Hippocampal formation (tissue), 2 donors: ENCODE measurements around the gene TUBGCP3.

ENCODE experiments used
- DNase-seq, 2 donors: peaks; one replicate each; lab custom pipeline; 2025; lab: John Stamatoyannopoulos, UW

Gene TUBGCP3

DNA sequence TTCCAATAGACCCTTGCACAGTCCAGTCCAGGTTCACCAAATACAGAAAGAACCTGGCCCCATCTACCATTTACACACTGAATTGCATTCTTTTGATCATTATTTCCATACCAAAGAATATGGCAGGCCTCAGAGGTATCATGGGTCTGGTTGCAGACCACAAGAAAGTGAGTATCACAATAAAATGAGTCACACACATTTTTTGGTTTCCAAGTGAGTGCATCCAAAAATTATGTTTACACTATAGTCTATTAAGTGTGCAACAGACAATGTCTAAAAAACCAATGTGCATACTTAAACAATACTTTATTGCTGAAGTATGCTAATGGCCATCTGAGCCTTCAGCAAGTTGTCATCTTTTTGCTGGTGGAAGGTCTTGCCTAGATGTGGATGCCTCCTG, 106.5 kb downstream of the TUBGCP3 start:
- DNase-seq: no peak

DNA sequence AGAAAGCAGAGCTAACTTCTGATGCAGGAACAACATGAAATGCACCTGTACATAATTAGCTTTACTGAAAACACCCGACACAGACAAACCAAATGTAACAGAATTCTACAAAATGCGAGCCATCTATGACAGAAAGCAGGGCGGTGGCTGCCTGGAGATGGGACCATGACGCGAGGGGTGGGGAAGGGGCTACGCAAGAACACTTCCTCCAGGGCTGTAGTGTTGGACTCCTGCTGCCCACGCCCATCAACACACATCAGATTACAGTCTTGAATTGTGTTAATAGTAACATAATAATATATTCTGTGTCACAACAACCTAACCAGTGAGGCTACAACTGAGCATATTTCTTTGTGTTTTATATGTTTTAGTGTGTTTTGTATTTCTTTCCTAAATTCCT, 108.6 kb downstream of the TUBGCP3 start:
- no peak for DNase-seq

DNA sequence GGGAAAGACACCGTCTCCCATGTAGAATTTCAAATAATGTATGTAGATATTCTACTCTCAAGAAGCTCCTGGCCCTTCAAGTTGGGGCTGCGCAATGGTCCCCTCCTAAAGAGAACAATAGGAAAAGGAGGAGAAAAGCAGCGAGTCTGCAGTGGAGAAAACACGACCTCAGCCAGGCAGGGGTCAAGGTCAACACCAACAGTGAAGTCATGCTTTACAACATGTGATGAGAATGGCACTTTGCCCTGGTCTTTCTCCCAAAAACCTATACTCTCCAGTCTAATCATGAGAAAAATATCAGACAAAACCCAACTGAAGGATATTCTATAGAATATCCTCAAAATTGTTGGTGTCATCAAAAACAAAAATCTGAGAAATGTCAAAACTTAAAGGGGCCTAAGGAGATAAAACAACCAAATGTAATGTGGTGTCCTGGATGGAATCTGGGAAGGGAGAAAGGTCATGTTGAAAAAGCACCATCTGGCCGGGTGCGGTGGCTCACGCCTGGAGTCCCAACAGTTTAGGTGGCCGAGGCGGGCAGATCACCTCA, 110.8 kb downstream of the TUBGCP3 start:
- no peak for DNase-seq

DNA sequence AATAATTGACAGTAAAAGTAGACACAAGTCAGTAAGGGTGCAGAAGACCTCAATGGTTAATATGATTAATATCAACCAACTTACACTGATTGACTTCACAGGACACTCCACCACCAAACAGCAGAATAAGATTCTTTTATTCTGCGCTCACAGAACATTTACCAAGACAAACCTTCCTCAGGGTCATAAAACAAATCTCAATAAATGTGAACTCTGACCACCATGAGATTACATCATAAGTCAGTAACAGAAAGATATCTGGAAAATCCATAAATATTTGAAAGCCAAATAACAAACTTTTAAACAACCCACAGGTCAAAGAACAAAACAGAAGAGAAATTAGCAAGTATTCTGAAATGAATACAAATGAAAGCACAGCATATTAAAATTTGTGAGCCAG, 112.1 kb downstream of the TUBGCP3 start:
- DNase-seq: no peak

DNA sequence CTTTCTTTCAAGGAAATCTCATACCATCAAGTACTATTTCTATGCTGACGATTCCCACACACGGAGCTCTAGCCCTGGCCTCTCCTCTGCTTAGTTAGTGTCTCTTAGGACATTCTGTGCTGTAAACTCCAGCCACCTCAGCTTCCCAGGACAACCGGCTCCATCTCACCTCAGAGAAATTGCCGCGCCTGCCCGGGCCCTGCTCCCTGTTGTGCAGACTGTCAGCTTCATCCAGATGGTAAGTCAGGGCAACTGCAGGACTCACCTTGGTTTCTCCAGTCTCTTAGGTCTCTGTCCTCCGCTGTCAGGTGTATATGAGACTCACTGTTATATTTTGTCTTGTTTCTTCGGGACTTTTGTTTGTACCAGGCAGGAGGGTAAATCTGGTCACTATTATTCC, 113.1 kb downstream of the TUBGCP3 start:
- no peak for DNase-seq

DNA sequence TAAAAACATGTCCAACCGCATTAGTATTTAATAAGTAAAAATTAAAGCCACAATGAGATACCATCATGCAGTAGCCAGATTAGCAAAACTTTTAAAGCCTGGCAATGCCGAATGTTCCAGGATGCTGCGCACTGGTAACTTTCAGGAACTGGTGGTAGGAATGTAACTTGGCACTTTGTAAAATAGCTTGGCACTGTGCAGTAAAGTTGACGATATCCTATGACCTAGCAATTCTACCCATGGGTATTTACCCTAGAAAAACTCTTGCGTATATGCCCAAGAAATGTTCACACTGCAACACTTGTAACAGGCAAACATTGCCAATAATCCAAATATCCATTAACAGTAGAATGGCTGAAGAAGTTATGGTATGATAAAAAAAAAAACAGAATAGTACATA, 114.1 kb downstream of the TUBGCP3 start:
- DNase-seq: no peak

DNA sequence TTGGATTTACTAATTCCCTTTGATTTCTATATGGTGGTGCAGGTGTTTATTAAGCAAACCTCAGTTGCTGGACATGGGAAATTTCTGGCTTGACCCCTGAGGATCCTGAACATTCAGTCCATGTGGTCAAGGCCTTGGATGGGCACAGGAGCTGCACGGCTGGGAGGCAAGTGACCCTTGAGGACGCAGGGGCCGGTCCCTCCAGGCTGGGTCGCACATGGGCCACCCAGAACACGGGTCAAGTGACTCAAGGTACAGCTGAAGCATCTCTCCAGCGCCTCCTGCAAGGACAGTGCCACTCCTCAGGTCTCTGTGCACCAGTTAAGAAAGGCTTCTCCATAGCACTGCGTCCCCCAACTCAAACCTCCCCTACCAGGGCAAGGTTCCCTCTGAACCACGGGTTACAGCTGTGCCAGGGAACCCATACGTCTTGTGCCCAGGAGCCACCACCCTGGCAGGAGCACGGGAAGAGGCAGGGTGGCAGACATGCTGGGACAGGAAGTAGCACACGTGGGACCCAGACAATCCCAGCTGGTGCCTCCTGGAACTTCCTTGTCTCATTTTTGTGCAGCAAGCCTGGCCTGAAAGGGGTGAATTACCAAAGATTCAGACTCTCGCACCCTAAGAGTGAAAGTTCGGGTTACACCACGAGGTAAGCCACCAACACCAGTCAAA, 118.7 kb downstream of the TUBGCP3 start:
- no peak for DNase-seq

DNA sequence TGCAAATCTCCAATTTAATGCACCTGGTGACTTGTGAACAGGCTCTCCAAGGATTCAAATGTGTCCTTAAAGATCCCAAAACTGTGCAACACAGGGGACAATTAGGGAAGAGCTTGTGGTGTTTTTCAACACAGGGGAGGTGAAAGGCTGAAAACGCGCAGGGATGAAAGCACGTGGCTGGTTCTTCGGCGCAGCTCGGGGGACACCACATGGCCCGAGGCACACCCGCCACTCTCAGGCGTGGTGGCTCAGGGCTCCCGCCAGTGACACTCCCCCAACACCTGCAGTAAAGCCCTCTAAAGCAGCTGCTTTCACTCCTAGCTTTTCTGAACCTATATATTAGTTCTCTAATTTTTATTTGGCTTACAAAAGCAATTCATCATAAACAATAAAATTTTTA, 119.9 kb downstream of the TUBGCP3 start:
- no peak for DNase-seq

DNA sequence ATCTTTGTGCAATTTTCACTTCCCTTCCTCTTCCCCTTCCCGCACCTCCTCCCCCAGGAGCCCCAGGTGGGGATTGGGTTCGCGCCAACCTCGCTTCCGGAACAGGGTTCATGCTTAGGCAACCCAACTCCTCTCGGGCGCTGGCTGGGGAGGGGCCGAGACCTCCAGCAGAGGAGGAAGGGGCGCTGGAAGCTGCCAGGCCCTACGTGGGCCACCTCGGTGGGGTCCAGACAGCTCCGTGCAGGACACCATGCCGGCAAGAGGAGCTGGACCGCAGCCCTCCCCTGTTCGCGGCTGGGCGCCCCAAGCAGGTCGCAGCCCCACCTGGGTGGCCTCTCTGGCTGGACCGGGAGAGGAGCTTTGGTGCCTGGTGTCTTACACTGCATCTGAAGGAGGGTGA, 120.7 kb downstream of the TUBGCP3 start:
- DNase-seq: no peak

DNA sequence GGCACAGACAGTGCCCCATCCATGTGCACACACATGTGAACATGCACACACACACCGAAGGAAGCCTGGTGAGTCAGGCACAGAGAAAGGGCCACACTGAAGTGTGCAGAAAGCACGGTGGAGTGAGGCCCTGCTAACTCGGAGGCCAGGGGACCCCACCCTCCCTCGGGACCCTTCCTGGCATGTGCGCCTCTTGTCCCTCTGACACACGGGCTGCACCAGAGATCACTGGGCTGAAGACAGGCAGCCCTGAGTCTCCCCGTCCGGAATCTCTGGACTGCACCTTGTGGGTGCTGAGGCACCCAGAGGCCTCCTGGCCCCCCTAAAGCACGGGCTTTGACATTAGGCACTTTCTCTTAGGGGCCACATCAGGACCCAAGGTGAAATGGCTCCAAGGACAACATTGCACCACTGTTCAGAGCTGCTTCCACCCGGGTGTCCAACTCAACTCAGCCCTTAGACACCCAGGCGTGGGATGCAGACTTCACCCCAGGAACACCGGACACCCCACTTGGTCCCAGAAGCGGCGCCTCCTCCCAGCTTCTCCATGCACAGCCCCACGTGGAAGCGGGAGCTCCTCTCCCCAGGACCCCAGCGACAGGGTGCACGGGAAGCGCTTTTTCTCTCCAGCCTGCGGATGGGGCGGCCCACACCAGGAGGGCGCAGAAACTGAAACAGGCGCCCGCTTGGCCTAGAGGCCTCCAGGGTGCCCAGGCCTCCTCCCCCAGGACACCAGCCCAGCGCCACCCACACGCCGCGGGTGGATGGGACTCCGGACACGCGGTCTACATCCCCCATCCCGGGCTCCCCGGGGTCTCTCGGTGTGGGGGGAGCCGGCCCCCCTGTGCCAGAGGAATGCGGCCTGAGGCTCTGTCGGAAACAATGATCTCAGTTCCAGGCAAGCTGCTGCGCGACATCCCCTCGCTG, 121.6 kb downstream of the TUBGCP3 start:
- no peak for DNase-seq

DNA sequence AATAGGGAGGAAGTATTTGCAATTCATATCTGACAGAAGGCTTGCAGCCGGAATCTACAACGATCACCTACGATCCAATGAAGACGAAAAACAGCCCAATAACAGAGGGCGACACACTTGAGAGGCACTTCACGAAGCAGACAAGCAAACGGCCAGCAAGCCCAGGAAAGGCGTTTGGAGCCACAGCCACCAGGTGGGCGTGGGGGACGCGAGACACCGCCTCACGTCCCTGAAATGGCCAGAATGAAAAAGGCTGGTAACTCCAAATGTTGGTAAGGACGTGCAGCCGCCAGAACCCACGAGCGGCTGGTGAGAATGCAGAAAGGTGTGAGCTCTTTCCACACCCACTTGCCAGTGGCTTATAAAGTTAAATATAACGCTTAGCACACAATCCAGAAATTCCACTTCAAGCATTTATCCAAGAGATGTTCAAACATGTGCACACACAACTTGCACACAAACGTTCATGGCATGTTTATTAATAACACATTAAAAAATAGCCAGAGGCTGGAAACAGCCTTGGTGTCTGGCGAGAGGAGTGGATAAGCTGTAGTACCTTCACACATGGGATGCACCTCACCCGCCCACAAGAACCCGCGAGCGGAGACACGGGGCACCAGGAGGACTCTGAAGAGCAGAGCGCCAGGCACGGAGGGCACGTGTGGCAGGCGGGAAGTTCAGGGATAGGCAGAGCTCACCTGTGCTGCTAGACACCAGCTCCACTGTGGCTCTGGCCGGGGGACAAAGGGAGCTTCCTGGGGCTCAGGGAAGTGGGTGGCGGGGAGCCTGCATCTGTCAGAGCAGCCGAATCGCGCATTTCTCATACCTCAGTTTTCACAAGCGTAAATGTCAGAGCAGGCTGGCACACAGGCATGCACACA, 122.5 kb downstream of the TUBGCP3 start:
- DNase-seq: no peak

DNA sequence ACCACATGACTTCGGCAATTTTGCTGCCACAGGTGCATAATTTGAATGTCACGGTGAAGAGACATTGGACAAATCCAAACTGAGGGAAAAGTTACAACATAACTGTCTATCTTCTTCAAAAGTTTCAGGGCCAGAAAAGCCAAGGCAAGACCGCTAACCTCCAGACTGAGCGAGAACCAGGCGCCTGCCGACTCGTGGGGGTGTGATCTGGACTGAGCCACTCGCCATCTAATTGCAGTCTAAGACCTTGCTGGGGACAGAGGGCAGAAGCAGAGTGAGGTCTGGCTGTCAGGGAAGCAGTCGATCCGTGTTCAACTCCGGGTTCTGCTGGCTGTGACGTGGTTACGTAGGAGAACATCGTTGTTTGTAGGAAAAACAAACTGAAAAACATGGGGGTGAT, 123.2 kb downstream of the TUBGCP3 start:
- no peak for DNase-seq

DNA sequence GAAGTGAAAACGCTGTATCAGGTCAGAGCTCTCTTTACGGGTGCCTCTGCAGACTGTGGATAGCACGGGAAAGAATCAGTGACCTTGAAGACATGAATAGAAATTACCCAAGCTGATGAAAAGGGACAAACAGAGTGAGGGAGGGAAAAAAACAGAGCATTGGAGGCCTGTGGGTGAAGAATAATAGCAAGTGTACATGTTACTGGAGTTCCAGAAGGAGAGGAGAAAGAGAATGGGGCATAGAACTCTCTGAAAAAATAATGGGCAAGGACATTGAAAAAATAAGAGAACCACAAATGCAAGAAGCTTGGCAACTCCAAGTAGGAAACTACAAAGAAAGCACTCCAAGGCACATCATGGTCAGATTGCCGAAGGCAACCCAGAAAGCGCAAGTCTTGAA, 125.5 kb downstream of the TUBGCP3 start:
- DNase-seq: no peak

DNA sequence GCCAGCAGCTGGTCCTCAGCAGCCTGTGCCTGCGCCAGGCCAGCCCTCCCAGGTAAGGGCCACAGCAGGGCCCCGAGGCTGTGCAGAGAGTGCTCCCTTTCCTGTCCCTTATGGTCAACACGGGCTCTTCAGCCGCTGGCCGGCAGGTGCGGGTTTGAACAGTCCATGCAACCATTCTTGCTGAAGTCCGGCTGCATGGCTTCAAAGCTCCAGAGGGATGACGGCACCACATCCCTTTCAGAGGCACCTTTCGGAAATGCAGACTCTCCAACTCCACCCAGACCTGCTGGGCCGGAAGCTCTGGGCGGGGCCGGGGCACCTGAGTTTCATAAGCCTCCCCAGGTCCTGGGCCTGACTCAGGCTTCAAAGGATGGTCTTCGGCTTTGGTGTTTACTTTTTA, 130.5 kb downstream of the TUBGCP3 start:
- DNase-seq: no peak

DNA sequence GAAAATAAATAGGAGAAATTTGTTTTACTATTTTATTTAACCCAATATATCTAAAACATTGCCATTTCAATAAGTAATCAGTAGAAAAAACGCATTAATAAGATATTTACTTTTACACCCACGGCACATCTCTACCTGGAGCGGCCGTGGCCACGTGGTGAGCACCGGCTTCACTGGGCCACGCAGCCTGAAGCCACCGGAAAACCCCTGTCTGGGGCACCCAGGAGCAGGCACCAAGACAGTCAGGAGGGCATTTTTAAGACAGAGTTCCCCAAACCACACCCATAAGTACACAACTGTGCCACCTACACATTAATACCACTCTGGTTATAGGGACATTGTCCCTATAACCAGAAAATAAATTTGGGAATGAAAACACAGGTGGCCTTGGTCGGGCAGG, 130.9 kb downstream of the TUBGCP3 start:
- DNase-seq: no peak

DNA sequence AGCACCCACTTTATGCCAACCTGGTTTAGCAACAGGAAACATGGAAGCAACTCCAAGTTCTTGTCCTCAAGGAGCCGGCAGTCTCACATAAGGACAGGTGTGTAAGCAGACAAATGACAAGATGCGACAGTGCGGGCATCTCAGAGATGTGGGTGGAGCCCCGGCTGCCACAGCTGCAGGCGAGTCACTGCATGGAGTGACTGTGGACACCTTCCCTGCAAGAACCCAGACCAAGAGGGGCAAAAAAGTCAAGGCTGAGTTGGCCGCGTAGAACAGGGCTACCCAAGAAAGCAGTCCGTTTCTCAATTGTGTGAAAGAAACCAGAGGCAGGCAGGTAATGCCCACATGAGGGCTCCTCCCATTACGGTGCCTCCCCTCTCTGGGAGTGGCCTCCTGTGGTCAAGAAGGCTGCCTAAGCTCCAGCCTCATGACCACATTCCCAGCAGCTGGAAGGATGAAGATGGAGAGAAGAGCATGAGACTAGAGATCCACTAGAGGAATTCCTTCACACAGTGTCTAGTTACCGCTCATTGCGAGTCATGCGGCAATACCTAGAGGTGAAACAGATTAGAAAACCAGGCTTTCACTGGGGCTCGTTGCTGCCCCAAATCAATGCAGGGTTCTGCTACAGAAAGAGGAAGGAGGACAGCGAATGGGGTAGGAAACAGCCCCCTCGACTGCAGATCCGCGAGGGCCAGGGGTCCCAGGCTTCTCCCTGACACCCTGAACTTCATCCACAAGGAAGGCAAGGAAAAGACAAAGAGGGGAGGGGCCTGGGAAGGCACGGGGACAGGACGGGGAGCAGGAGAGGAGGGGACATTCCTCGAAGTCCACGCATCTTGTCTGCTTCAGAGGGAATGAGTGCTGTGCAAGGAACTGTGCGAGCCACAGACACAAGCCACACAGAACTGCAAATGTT, 131.6 kb downstream of the TUBGCP3 start:
- no peak for DNase-seq

DNA sequence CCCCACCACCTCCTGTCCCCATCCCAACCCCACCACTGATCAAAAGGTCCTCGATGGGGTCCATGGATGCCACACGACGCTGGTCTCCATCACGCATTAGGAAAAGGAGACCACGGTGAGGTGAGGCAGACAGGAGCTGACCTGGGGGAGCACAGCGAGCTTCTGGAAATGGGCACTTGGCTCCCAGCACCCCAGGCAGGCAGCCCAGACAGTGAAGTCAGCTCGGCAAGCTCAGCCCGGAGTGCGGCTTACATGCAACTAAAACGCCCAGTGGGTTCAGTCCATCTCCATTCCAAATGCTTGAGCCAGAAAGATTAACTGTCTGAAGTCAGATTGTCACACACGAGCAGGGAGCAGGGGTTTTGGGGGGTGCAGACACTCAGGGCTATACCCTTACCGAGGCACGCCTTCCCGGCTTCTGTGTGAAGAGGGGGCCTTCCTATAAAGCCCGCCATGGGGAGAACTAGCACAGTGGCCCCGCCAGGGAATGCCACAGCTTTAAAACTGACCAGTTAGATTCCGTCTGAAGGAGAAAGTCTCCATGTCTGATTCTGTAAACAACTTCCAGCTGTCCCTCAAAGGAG, 132.4 kb downstream of the TUBGCP3 start:
- no peak for DNase-seq

DNA sequence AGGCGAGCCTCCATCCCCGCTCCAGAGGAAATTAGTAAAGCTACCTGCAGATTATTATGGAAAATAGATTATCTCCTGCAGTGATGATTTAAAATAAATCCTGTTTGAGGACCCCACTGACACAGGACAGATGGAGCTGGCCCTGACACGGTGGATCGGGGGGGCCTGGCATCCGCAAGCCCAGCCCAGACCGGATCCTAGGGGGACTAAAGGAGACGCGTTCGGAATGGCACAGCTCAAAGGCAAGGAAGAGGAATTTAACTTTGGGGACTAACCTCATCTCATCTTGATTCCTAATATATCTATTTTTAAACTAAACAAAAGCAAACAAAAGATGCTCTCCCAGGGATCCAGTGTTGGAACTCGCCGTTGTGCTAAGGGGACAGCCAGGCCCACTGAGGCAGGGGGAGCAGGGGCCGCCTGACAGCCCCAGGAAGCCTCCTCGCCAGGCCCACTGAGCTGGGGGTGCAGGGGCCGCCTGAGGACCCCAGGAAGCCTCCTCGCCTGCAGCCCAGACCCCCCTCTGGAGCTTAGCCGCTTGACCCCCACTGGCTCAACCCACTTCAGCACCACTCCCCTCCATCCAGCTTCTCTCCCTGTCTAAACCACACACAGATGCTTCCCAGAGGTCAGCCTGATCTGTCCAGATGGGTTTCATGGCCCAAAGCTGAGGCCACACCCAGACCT, 133.2 kb downstream of the TUBGCP3 start:
- no peak for DNase-seq

DNA sequence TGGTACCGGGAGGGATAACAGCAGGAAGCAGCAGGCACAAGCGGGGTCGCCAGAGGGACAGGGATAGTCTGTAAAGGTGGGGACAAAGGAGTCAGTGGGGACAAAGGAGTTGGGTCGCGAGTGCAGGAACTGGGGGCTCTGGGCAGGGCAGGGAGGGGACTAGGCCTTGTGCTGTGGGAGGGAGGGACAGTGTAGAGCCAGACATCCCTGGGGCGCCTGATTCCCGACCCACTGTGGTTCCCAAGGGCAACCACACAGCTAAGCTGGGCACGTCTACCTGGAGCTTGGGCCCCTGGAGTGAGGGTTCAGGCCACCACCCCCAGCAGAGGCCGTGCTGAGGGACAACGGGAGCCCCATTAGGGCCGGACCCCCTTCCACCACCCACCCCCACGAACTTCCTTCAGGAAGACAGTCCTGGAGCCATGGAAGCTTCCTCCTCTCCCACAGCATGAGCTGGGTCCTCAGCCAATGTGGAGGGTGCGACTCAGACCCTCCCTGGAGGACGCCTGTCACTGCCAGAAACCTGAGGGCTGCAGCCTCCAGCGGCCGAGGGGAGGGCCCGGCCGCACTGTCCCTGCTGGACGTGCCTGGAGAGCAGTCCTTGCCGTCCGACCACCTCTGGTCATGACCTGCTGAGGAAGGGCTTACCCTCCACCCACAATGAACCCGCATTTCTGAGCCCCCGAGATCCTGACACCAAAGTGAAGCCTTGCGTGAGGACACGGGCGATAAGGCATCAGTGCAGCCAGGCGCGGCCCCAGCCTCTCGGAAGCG, 133.9 kb downstream of the TUBGCP3 start:
- no peak for DNase-seq
